ENCODE results near the gene FRMPD3. TPM values are rescaled to one million over a fixed set of nuclear protein-coding genes. Genes with fewer than 3 reads are reported as not detected.

The FRMPD3 gene
- under 0.01 TPM in 1 of 2 replicates, not detected in the other for total RNA-seq

DNA sequence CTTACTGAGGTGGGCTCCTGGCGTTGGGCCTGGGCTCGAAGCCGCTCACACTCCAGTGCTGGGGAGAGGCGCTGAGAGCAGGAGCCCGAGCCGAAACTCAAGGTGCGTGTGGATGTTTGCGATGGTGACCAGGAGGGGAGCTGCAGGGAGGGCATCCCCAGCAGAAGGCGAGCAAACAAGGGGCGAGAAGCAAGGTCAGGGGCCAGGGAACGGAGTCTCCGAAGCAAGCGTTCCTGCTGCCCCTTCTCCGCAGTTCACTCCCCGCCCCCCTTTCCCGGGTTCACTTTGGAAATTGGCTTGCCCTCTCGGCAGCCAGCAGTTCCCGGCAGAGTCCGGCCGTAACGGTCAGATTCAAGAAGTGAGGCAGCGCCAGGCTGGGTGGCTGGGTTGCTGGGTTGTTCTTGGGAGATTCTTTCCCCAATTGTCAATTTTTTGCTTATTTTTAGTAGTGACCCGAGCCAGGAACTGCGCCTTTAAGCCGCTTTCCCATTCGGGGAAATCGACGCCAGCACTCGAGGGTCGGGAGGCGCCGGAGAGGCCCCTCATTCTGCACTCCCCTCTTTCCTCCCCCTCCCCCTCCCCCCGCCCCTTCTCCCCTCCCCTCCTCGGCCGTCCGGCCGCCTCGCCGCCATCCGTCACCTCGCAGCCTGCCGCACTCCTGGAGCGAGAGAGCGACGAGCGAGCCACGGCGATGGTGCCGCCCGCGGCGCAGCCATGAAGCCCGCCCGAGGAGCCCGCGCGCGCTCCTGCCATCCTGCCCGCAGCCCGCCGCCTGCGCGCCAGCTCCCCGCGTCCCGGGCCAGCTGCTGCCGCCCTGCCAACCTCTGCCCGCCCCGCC lies at the start of gene FRMPD3:
TSS of gene FRMPD3 (plus strand) at position 655 of the 838 bp plus-strand sequence. CDS start 76,937 bp downstream, outside the sequence.

Other genes with a start within 250 kb of the FRMPD3 start
- gene NUP62CL, start 243.2 kb upstream of the FRMPD3 start, total RNA-seq: 3.4 and 4.1 TPM in 2 replicates
- gene DNAAF6, start 243.0 kb upstream of the FRMPD3 start, total RNA-seq: not detected in 2 replicates
- gene PRPS1, start 178.9 kb downstream of the FRMPD3 start, total RNA-seq: 9.9 and 21.9 TPM in 2 replicates